Ramos (cell line): ENCODE data around the gene RRP1B.
"Not testable (repeated sequence)": the region's sequence is repeated elsewhere in the genome, so short reads cannot be mapped to it uniquely, and the experiment has no call there.

Experiments
- in situ Hi-C: fragments of 300-500 bp; cut with MboI; formaldehyde crosslinking; loops from one replicate; pipeline ENCODE4 v1.14.3; 2022; ENCODE audit warnings: low sequenced_read_pairs; ENCODE audit not compliant: unreplicated experiment

Gene RRP1B, protein sequence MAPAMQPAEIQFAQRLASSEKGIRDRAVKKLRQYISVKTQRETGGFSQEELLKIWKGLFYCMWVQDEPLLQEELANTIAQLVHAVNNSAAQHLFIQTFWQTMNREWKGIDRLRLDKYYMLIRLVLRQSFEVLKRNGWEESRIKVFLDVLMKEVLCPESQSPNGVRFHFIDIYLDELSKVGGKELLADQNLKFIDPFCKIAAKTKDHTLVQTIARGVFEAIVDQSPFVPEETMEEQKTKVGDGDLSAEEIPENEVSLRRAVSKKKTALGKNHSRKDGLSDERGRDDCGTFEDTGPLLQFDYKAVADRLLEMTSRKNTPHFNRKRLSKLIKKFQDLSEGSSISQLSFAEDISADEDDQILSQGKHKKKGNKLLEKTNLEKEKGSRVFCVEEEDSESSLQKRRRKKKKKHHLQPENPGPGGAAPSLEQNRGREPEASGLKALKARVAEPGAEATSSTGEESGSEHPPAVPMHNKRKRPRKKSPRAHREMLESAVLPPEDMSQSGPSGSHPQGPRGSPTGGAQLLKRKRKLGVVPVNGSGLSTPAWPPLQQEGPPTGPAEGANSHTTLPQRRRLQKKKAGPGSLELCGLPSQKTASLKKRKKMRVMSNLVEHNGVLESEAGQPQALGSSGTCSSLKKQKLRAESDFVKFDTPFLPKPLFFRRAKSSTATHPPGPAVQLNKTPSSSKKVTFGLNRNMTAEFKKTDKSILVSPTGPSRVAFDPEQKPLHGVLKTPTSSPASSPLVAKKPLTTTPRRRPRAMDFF

DNA sequence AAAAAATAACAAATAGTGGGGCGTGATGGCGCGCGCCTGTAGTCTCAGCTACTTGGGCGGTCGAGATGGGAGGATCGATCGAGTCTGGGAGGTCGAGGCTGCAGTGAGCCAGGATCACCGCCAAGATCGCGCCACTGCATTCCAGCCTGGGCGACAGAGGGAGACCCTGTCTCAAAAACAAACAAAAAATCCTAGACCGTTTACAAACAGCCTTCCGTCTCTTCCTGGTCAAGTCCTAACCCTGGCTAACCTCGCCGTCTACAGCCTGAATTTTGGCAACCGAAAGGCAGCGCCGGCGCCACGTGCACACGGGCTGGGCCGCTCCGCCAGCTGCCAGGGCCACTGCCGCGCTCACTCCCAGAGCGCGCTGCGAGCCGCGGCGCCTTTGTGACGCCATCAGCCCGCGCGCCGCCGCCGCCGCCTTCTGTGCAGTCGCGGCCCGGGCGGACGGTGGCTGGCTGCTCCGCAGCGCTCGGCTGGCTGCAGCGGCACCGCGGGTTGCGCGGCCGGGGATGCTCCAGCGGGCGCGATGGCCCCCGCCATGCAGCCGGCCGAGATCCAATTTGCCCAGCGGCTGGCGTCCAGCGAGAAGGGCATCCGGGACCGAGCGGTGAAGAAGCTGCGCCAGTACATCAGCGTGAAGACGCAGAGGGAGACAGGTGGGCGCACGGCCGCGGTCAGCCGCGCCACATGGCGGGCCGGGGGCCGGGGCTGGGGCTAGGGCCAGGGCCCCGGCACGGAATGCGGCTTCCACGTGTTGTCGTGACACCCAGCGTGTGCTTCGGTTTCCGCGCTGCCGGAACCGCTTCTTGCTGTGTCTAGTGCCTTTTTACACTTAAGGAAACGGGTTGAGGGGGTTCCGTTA, at the start of gene RRP1B, which contains the start of gene HSF2BP:
TSS of gene RRP1B (plus strand) at position 425 of the 865 bp plus-strand sequence. CDS start at position 530, 105 bp downstream.
TSS of gene HSF2BP (minus strand) at position 353 of the 865 bp plus-strand sequence. CDS start 1,392 bp downstream, outside the sequence.
- in situ Hi-C loops = no loop called here

DNA sequence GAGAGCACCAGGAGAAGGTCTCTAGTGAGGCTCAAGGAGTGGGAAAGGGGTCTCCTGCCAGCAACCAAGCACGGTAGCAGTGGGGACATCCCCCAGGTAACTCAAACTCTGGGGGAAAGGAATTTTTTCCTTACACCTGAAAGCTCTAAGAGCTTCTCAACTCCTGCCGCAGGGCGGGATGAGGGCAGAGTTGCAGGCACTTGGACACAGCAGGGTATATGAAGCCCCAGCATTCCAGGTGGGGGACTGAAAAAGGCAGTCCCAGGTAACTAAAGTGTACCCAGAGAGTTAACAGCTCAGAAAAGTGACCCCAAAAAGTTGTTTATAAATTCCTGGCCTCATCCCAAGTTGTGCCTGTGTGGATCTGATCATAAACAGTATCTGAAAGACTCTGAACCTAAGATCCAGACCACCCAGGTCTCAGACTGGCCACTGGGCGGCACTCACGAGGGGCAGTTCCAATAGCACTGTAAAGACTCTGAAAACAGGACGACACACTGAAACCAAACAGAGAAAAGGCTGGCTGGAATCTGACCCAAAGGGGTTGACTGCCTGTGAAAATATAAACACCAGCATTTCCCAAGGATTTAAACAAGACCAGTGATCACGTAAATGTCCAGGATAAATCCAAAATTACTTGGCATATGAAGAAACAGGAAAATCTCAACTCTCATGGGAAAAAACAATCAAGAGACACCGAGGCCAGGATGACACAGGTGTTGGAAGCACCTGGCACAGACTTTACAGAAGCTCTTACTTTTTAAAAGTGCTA, 47.6 kb upstream of the RRP1B start:
- in situ Hi-C loops = no loop called here

DNA sequence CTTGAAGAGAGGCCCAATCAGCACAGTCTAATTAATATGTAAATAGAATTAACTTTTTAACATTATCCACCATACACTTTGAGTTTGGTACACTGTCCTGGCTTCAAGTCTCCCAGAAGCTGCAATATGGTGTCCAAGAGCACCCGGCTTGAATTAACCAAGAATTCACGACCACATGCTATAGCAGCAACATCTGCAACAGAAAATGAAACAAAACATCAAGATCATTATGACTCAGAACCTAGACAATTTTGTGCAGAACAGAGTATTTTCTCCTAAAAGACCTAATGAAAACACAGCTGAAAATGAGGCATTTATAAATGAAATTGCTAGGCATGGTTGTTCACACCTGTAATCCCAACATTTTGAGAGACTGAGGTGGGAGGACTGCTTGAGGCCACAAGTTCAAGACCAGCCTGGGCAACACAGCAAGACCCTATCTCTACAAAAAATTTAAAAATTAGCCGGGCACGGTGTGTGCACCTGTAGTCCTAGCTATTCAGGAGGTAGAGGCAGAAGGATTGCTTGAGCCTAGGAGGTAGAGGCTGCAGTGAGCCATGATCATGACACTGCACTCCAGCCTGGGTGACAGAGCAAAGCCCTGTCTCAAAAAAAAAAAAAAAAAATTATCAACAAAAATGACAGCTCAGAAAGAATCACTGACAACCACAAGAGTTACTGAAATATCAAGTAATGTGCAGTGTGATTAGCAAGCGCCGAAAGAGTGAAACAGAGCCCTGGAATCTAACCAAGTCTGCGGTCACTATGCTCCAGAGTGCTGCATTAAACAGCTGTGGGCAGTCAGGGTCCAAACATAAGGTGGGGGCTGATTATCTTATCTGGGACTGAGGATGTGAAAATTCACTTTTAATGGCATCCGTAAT, 45.4 kb upstream of the RRP1B start:
- in situ Hi-C loops = no loop called here

DNA sequence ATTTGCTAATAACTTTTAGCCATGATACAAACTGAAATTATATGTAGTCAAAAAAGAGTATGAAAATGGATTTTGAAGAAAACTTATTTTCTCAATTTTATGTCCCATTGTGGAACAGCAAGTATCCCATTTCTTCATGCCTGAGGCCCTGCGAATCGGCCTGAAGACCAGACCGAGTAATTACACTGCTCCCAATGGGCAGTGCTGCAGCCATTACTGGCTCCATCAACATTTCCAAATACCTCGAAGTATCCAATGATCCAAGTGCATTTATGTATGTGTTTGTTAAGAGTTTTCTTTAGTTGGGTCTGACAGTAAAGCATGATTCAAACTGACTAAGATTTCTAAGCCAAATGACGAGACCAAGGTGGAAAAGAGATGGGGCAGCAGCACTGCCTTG, 44.5 kb upstream of the RRP1B start:
- in situ Hi-C loops = no loop called here

DNA sequence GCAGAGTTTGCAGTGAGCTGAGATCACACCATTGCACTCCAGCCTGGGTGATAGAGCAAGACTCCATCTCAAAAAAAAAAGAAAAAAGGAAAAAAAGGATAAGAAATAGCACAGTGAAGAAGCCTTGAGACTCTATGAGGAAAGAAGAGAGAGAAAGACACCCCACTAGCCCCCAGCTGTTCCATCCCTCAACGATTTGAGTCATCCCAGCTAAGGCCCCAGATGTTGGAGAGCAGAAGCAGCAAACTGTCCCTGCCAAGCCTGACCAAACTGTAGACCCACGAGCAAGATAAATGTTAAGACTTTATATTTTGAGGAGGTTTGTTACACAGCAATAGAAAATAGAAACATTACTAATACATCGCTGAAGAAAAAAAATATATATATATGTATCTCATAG, 42.5 kb upstream of the RRP1B start:
- in situ Hi-C loops = not testable (repeated sequence)

DNA sequence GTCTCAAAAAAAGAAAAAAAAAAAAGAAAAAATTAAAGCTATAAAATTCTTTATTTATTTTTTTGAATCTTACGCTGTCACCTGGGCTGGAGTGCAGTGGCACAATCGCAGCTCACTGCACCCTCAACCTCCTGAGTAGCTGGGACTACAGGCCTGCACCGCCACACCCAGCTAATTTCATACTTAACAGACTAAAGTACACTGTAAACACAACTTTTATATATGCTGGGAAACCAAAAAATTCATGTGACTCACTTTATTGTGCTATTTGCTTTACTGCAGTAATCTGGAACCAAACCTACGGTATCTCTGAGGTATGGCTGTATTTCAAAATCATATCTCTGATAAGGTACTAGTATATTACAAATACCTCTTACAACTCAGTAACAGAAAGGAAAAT, 40.4 kb upstream of the RRP1B start:
- in situ Hi-C loops = no loop called here

DNA sequence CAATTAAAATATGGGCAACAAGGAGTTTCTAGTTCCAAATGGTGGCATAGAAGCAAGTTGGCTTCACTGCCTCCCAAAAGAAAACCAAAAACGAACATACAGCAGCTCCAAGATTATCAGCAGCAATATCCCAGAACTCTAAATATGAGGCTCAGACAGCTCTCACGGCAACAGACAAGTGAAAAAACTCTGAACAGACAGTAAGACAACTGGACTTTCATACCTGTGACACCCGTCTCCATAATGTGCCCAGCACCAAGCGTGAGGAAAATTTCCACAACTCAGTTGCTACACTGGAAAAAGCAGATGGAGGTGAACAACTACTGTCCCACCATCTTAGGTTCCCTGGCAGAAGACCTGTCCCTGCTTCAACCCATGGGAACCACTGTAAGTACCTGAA, 40.0 kb upstream of the RRP1B start:
- in situ Hi-C loops = no loop called here

DNA sequence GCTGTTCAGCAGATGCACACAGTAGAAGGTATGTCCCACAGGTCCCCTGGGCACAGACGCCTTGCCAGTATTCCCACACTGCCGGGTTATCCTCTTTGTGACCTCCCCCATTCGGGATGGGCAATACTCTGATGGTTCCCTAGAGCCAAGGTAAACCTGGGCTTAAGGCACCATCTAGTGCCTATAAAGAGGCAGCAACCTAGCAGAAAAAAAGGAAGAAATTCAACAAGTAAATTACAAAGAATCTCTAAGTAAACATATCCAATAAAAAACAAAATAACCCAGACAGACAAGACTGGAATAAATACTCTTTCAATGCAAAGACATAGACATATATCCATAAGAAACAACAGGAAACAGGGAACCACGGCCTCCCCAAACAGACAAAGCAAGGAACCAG, 39.5 kb upstream of the RRP1B start:
- in situ Hi-C loops = no loop called here

DNA sequence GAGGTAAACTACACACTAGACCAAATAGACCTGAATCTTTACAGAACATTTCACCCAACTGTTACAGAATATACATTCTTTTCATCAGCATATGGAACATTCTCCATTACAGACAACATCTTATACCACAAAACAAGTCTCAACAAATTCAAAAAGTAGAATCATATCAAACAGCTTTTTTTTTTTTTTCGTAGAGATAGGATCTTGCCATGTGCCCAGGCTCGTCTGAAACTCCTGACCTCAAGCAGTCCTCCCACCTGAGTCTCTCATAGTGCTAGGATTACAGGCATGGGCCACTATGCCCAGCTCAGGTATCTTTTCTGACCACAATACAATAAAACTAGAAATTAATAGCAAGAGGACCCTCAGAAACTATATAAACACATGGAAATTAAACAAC, 36.6 kb upstream of the RRP1B start:
- in situ Hi-C loops = no loop called here

DNA sequence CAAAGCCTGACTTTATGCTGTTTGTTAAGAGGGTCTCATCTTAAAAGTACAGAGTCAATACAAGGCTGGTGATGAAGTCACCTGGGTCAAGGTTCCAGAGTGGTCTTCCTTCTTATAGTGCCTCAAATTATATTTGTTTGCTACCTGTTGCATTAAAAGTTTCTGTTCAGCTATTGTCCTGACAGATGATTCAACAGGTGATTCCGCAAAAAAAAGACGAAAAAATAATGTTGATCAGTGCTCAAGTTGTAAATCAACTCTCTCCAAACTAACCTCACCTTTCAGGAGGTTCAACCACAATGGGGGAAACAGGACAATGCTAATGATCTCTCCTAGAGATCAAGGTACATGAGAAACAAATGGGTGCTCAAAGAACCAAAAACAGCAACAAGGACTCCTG, 35.8 kb upstream of the RRP1B start:
- in situ Hi-C loops = no loop called here

DNA sequence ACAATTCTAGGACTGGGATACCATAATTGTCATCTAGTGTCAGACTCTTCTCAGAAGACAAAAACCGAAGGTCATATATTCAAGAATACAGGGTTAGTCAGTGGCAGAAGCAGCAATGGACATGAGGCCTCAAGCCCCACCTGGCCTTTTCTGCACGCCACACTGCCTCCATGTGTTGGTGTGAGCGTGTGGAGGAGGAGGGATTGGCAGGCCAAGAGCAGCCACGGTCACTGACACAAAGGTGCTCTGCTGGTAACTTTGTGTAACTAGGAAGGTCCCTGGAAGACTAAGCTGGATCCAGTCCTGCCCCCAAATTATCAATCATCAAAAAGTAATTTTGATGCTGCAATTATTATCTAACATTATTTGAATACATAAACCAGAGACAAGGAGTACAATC, 35.0 kb upstream of the RRP1B start:
- in situ Hi-C loops = no loop called here

DNA sequence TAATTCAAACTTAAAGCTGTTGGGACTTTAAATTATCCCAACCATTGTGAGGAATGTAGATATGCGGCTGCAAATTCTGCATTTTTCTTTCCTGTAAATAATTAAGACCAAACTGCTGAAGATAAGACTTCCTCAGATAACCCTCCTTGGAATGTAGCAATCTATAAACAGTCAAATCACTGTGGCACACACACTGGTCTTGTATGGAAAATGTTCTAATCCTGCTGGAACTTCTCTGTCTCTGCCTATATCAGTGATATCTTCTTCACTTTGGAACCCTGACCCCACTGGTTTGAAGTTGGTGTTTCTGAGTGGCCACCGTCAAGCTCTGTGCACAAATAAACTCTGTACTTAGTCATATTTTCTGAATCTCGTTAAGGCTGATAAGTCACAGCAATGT, 33.0 kb upstream of the RRP1B start:
- in situ Hi-C loops = no loop called here

DNA sequence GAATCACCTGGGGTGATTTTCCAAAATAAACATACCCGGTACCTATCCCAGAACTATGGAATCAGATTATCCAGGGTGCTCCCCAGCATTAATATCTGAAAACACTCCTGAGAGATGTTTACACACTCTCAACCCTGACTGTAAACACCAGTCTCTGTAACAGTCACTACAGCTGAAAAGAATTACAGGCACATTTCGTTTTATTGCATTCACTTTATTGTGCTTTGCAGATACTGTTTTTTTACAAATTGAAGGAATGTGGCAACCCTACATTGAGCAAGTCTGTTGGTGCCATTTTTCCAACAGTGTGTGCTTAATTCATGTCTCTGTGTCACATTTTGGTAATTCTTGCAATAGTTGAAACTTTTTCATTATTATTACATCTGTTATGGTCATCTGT, 31.8 kb upstream of the RRP1B start:
- in situ Hi-C loops = no loop called here

DNA sequence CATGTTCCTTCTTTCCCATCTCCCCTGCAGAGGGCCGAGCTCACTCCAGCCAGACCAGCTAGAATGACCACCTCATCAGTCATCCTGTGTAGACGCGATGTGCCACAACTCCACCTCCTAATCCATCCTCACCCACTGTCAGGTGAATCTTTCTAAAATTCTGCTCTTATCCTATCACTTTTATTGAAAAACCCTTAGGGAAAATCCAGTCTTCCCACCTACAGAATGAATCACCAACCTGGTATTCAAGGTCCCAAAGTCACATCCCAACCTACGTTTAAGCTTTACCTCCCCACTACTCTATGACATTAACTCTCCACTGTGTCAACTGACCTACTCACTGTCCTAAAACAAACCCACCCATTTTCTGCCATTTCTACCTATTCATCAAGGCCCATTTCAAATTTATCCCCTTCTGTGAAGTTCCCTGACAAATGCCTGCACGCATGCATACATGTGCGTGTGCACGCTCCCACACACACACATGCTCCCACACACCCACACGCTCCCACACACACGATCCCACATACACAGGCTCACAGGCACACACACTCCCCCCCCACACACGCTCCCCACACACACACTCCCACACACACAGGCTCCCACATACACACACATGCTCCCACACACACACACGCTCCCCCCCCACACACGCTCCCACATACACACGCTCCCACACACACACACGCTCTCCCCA, 27.8 kb upstream of the RRP1B start:
- in situ Hi-C loops = no loop called here

DNA sequence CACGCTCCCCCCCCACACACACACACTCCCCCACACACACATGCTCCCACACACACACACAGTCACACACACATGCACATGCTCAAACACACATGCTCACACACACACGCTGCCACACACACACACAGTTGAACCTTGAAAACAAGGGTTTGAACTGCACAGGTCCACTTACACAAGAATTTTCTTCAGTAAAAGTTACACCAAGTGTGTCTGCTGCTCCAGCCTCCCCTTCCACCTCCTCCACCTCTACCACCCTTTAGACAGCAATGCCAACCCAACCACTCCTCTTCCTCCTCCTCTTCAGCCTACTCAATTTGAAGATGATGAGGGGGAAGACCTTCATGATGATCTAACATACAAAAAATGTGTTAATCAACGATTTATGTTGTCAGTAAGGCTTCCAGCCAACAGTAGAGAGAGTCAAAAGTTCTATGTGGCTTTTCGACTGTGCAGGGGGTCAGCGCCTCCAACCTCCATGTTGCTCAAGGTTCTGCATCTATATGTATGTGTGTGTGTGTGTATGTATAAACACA, 26.9 kb upstream of the RRP1B start:
- in situ Hi-C loops = no loop called here

DNA sequence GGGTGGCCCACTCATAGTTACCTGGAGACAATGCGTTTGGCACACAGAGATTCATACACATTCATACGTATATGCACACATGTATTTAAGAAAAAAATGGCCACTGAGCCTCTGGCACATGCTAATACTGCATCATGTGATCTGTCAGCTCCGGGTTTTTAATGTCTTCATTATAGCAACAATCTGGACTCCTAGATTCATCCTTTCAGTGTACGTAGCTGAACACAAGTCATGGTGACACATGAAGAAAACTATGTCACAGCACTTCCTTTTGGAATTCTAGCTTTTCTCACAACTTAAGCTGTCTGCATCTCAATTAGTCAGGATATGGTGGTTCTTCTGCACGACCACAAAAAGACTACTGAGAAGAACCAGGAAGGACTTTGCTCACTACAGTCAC, 24.7 kb upstream of the RRP1B start:
- in situ Hi-C loops = no loop called here

DNA sequence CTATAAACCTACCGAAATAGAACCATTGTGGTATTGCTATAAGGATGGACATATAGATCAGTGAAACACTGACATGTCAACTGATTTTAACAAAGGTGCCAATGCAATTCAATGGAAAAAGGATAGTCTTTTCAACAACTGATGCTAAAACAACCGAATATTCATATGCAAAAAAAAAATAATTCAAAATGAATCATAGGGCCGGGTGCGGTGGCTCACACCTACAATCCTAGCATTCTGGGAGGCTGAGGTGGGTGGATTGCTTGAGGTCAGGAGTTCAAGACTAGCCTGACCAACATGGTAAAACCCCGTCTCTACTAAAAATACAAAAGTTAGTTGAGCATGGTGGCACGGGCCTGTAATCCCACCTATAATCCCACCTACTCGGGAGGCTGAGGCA, 23.9 kb upstream of the RRP1B start:
- in situ Hi-C loops = no loop called here

DNA sequence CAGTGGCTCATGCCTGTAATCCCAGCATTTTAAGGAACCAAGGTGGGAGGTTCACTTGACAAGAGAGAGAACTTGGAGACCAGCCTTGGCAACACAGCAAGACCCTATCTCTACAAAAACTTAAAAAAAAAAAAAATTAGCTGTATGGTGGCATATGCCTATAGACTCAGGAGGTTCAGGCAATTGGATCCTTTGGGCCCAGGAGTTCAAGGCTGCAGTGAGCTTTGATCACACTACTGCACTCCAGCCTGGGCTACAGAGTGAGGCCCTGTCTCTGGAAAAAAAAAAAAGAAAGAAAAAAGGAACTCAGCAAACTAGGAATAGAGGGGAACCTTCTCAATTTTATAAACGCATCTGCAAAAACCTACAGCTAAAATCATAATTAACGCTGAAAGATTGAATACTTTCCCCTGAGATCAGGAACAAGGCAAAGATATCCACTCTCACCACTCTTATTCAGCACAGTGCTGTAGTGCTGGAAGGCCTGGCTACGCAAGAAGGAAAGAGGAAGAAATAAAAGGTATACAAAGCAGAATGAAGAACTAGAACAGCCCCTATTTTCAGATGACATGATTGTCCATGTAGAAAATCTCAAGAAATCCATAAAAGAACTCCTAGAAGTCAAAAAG, 21.7 kb upstream of the RRP1B start:
- in situ Hi-C loops = no loop called here
